PC-3 (cell line): ENCODE data around the gene C15orf40. TPM values are rescaled to one million over a fixed set of nuclear protein-coding genes. Genes with fewer than 3 reads are reported as not detected.
"Not testable (repeated sequence)": the region's sequence is repeated elsewhere in the genome, so short reads cannot be mapped to it uniquely, and the experiment has no call there.

Source experiments
- ATAC-seq: fragments of 200-7000 bp; cut with Tn5 transposase; 2 replicates; pipeline ENCODE4 v1.9.1; 2020; ENCODE audit warnings: mild to moderate bottlenecking, moderate library complexity
- BruUV-seq: library from RNA; stranded (reverse); fragments of 400-500 nt; replicated peaks from 2 replicates; lab custom pipeline; 2021; lab: Mats Ljungman, UMichigan
- CTCF ChIA-PET: fragments of 300-600 bp; sonication (Branson Sonifier 250); formaldehyde crosslinking; loops from one replicate; lab custom pipeline; 2022; ENCODE audit warnings: antibody characterized with exemption; lab: Charles Lee
- POLR2A ChIA-PET: fragments of 300-600 bp; sonication (Branson Sonifier 250); formaldehyde crosslinking; loops from one replicate; lab custom pipeline; 2022; ENCODE audit warnings: antibody characterized with exemption; ENCODE audit not compliant: unreplicated experiment; lab: Charles Lee
- DNase-seq: peaks from one replicate; pipeline ENCODE4 v3.0.0-alpha.2; 2015
- H2AFZ ChIP-seq: fragments of 300-600 bp; sonication (generic); 2 replicates; pipeline ENCODE4 v1.6.0; 2016; ENCODE audit warnings: antibody characterized with exemption, low read length
- H3F3A ChIP-seq: fragments of 300-600 bp; sonication (generic); one replicate; pipeline ENCODE4 v1.6.0; 2017; ENCODE audit warnings: antibody characterized with exemption, low read length, control low read depth, mild to moderate bottlenecking; ENCODE audit not compliant: unreplicated experiment
- H3K27ac ChIP-seq: fragments of 300-600 bp; sonication (generic); 2 replicates; pipeline ENCODE4 v1.5.1; 2016; ENCODE audit warnings: mild to moderate bottlenecking, low read length
- H3K27me3 ChIP-seq: fragments of 300-600 bp; sonication (generic); 2 replicates; pipeline ENCODE4 v1.6.1; 2016; ENCODE audit warnings: low read length, mixed read lengths
- H3K36me3 ChIP-seq: fragments of 300-600 bp; sonication (generic); 2 replicates; pipeline ENCODE4 v1.6.1; 2016; ENCODE audit warnings: low read depth, mixed run types, low read length, mixed read lengths
- H3K4me1 ChIP-seq: fragments of 300-600 bp; sonication (generic); 2 replicates; pipeline ENCODE4 v1.5.1; 2016; ENCODE audit warnings: low read length; ENCODE audit not compliant: insufficient read depth
- H3K4me2 ChIP-seq: fragments of 300-600 bp; sonication (generic); 2 replicates; pipeline ENCODE4 v1.6.0; 2016; ENCODE audit warnings: low read length
- H3K4me3 ChIP-seq: fragments of 300-600 bp; sonication (generic); 2 replicates; pipeline ENCODE4 v1.5.1; 2016; ENCODE audit warnings: mild to moderate bottlenecking, low read length, mixed read lengths
- H3K79me2 ChIP-seq: fragments of 300-600 bp; sonication (generic); 2 replicates; pipeline ENCODE4 v1.6.1; 2017; ENCODE audit warnings: low read length, mixed read lengths
- H3K9ac ChIP-seq: fragments of 300-600 bp; sonication (generic); 2 replicates; pipeline ENCODE4 v1.6.0; 2016; ENCODE audit warnings: mild to moderate bottlenecking, low read length
- H3K9me2 ChIP-seq: fragments of 300-600 bp; sonication (generic); replicated peaks from 2 replicates; pipeline ENCODE4 v1.6.1; 2016; ENCODE audit warnings: mixed run types, low read length, mixed read lengths
- H3K9me3 ChIP-seq: fragments of 300-600 bp; sonication (generic); 2 replicates; pipeline ENCODE4 v1.6.1; 2016; ENCODE audit warnings: low read length, mixed read lengths
- H4K20me1 ChIP-seq: fragments of 300-600 bp; sonication (generic); 2 replicates; pipeline ENCODE4 v1.6.1; 2016; ENCODE audit warnings: low read length, mixed read lengths
- CTCF ChIP-seq: fragments of 300-600 bp; sonication (generic); conservative IDR thresholded peaks from 2 replicates; pipeline ENCODE4 v1.5.1; 2017; ENCODE audit warnings: antibody characterized with exemption, low read depth, mild to moderate bottlenecking, low read length
- EZH2 ChIP-seq: fragments of 300-600 bp; sonication (generic); IDR thresholded peaks from one replicate; pipeline ENCODE4 v1.6.1; 2017; ENCODE audit warnings: antibody characterized with exemption, mild to moderate bottlenecking, low read length; ENCODE audit not compliant: unreplicated experiment
- EZH2phosphoT487 ChIP-seq: fragments of 300-600 bp; sonication (generic); IDR thresholded peaks from 2 replicates; pipeline ENCODE4 v1.6.1; 2018; ENCODE audit warnings: mild to moderate bottlenecking, antibody characterized with exemption, low read length, borderline replicate concordance
- intact Hi-C: fragments of 100-400 bp; cut with micrococcal nuclease; formaldehyde crosslinking; loops from 2 replicates; pipeline ENCODE4 v1.9.0; 2023
- total RNA-seq: library from RNA; depleted of rRNA; stranded (reverse); fragments of >200 nt; gene quantifications from 2 replicates; pipeline ENCODE4 v1.2.3, GENCODE V29; 2014

C15orf40 gene
- total RNA-seq, 1 experiment from 2014 or later: 25.8 TPM

GRCh38 chr15:83044156-83044555, 32.7 kb upstream of the C15orf40 start:
- POLR2A ChIA-PET: no interaction called here
- BruUV-seq: no TSS peak
- no peak for ATAC-seq
- TF ChIP-seq EZH2 (no peak), CTCF (no peak)
- intact Hi-C loops: no loop called here
- no peaks in the 10 kb centered on the region for H3F3A ChIP-seq
- no peak overlapping the region for H3K27ac ChIP-seq
- H2AFZ ChIP-seq: no peak overlapping the region
- no peak for DNase-seq
- H3K79me2 ChIP-seq: peaks cover 41% of the 10 kb centered on the region
- H3K4me2 ChIP-seq: no peak overlapping the region
- no peaks in the 10 kb centered on the region; the same call in 1 of the 2 replicates for H4K20me1 ChIP-seq
- H3K9me2 ChIP-seq: no peaks in the 10 kb centered on the region
- H3K9me3 ChIP-seq: no peaks in the 10 kb centered on the region
- CTCF ChIA-PET: no interaction called here
- H3K9ac ChIP-seq: no peak overlapping the region
- peaks cover 4% of the 10 kb centered on the region; the same call in 1 of the 2 replicates for H3K4me1 ChIP-seq
- no peak overlapping the region for H3K4me3 ChIP-seq
- no peaks in the 10 kb centered on the region for H3K27me3 ChIP-seq
- H3K36me3 ChIP-seq: peaks cover 50% of the 10 kb centered on the region

- Histone ChIP-seq H3K9me2 (no peaks in the 10 kb centered on the region), H3K36me3 (peaks cover 32% of the 10 kb centered on the region), H4K20me1 (peaks cover 5% of the 10 kb centered on the region; the same call in 1 of the 2 replicates), H2AFZ (no peak overlapping the region), H3F3A (no peaks in the 10 kb centered on the region), H3K4me2 (no peak overlapping the region), H3K27ac (no peak overlapping the region), H3K9ac (no peak overlapping the region), H3K9me3 (no peaks in the 10 kb centered on the region), H3K27me3 (no peaks in the 10 kb centered on the region), H3K79me2 (peaks cover 78% of the 10 kb centered on the region), H3K4me3 (no peak overlapping the region), H3K4me1 (no peaks in the 10 kb centered on the region)
- DNase-seq (no peak), ATAC-seq (no peak)
- CTCF ChIA-PET: no interaction called here
- no peak for TF ChIP-seq EZH2
- no peak for TF ChIP-seq CTCF
- no peak for TF ChIP-seq EZH2phosphoT487
- intact Hi-C loops: no loop called here
- BruUV-seq: no TSS peak
- POLR2A ChIA-PET: no interaction called here
Observed at GRCh38 chr15:83039206-83039605, 27.8 kb upstream of the C15orf40 start.

GRCh38 chr15:83036253-83036652, 24.8 kb upstream of the C15orf40 start:
- intact Hi-C loops: no loop called here
- Histone ChIP-seq H3K4me1 (no peaks in the 10 kb centered on the region), H3K36me3 (peaks cover 20% of the 10 kb centered on the region), H3K4me2 (no peak overlapping the region), H3K9me3 (no peaks in the 10 kb centered on the region), H3K9me2 (no peaks in the 10 kb centered on the region), H3F3A (no peaks in the 10 kb centered on the region), H3K27me3 (no peaks in the 10 kb centered on the region), H3K79me2 (peaks cover 89% of the 10 kb centered on the region), H3K4me3 (no peak overlapping the region), H4K20me1 (peaks cover 5% of the 10 kb centered on the region; the same call in 1 of the 2 replicates), H3K27ac (no peak overlapping the region), H2AFZ (no peak overlapping the region), H3K9ac (no peak overlapping the region)
- DNase-seq: no peak
- no peak for ATAC-seq
- BruUV-seq: no TSS peak
- POLR2A ChIA-PET: no interaction called here
- CTCF ChIA-PET: no interaction called here
- no peak for TF ChIP-seq EZH2
- no peak for TF ChIP-seq CTCF
- no peak for TF ChIP-seq EZH2phosphoT487

GRCh38 chr15:83031234-83031633, 19.8 kb upstream of the C15orf40 start:
- H2AFZ ChIP-seq, CTCF ChIA-PET, H3F3A ChIP-seq, POLR2A ChIA-PET, H3K9me3 ChIP-seq, H3K27me3 ChIP-seq, H3K4me2 ChIP-seq, DNase-seq, H3K27ac ChIP-seq, H3K4me1 ChIP-seq, H3K9me2 ChIP-seq, H3K4me3 ChIP-seq, BruUV-seq, H4K20me1 ChIP-seq, ATAC-seq, intact Hi-C loops, H3K9ac ChIP-seq: not testable (repeated sequence)
- H3K36me3 ChIP-seq: peaks cover 17% of the 10 kb centered on the region
- H3K79me2 ChIP-seq: peaks cover 53% of the 10 kb centered on the region
